ENCODE measurements around the gene AAR2. TPM values are rescaled to one million over a fixed set of nuclear protein-coding genes. Genes with fewer than 3 reads are reported as not detected.
A peak's percentile ranks its signal among the peaks of the same experiment; 100 is the strongest.

Gene AAR2
- total RNA-seq, 1 experiment from 2014 or later, result 36.9 TPM

DNA sequence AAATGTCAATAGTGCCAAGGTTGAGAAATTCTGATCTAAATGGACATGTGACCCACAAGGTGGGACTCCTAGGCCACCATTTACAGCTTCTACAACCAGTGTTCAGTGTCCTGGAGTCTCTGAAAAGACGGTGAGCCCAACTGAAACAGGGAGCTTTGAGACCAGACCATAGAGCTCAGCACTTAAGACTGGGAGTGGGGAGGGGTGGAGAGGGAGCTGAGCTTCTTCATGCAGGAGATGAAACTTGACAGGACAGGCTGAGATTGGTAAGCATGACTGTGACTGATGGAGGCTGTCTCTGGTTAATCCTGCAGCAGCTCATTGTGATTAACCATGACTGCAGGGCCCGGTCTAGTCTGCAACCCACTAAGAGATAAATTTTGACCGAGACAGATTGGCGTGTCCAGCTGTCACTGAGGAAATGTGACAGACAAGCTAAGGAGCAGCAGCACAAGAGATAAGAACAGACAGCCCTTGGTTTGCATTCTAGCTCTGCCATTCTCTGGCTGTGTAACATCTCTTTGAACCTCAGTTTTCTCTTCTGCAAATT is 1.4 kb upstream of the AAR2 start:
- H2BK12ac ChIP-seq (ENCODE audit: insufficient read length, low read depth, low read length), result no peak overlapping the region
- no peaks in the 10 kb centered on the region for H3K27me3 ChIP-seq (ENCODE audit: insufficient read depth, low read length)
- H3K56ac ChIP-seq (ENCODE audit: insufficient read length, low read depth, low read length), result no peak overlapping the region
- no peak overlapping the region for H4K5ac ChIP-seq (ENCODE audit: insufficient read length, low read depth, low read length)
- no peak overlapping the region for H4K91ac ChIP-seq (ENCODE audit: insufficient read length, low read depth, low read length)
- Mint-ChIP-seq H3K4me1 (peaks cover 13 to 15% of the 10 kb centered on the region in 2 experiments), H3K27me3 (ENCODE audit: low read depth) (peaks cover 7% of the 10 kb centered on the region), H3K9me3 (no peaks in the 10 kb centered on the region), H3K36me3 (ENCODE audit: insufficient read depth in 1 of 3, low read depth in 3 of 3) (peaks cover 0 to 7% (median 3%) of the 10 kb centered on the region in 3 experiments; a peak in 3 of 7 replicates), H3K4me3 (peak overlapping the region in 1 of 2 experiments; percentile 52; a peak in 2 of 5 replicates), H3K27ac (no peak overlapping the region)
- no peak overlapping the region for H3K14ac ChIP-seq (ENCODE audit: insufficient read depth, low read length)
- no peak overlapping the region for H3K18ac ChIP-seq (ENCODE audit: insufficient read length, low read depth, low read length)
- H3K9ac ChIP-seq (ENCODE audit: extremely low read depth, insufficient read length, low read length), result no peak overlapping the region
- H3K79me2 ChIP-seq (ENCODE audit: insufficient read depth, low read length), result peaks cover 6% of the 10 kb centered on the region; the same call in 1 of the 2 replicates
- H3K4me1 ChIP-seq (ENCODE audit: insufficient read depth, low read length), result peaks cover 4% of the 10 kb centered on the region; the same call in 1 of the 2 replicates
- TF ChIP-seq CTCF (conservative IDR thresholded peaks at IDR 0.05), result no peak
- H3K4ac ChIP-seq (ENCODE audit: low read depth, low read length), result no peak overlapping the region
- no peak overlapping the region for H2AFZ ChIP-seq (ENCODE audit: low read length)
- no peak overlapping the region for H3K27ac ChIP-seq (ENCODE audit: insufficient read length, low read depth, low read length)
- peaks cover 7% of the 10 kb centered on the region for H3K79me1 ChIP-seq (ENCODE audit: insufficient read depth, low read depth, low read length, poor library complexity, severe bottlenecking)
- no peak overlapping the region for H3K23ac ChIP-seq (ENCODE audit: insufficient read length, low read depth, low read length)
- H3K9me3 ChIP-seq (ENCODE audit: control insufficient read depth, low read depth, low read length), result no peaks in the 10 kb centered on the region
- H2AK5ac ChIP-seq (ENCODE audit: insufficient read length, low read length), result no peak overlapping the region
- no peak overlapping the region for H3T11ph ChIP-seq (ENCODE audit: low read length)
- DNase-seq, result no peak
- H2BK120ac ChIP-seq (ENCODE audit: low read depth, low read length, poor library complexity, severe bottlenecking), result no peak overlapping the region
- H4K20me1 ChIP-seq (ENCODE audit: control insufficient read depth, insufficient read depth, insufficient read length), result no peaks in the 10 kb centered on the region
- no peak overlapping the region for H2BK20ac ChIP-seq (ENCODE audit: low read depth, low read length, poor library complexity, severe bottlenecking)
- WGBS (ENCODE audit: extremely low coverage, insufficient read length, low lambda C conversion rate), result no CpG with 5 or more reads among the region's 4 CpGs
- no peak overlapping the region for H3K4me2 ChIP-seq (ENCODE audit: insufficient read depth, insufficient read length, low read length)
- H4K8ac ChIP-seq (replicated peaks; ENCODE audit: insufficient read length, low read depth, low read length), result no peak overlapping the region
- peaks cover 8% of the 10 kb centered on the region for H3K23me2 ChIP-seq (ENCODE audit: insufficient read length, low read depth, low read length, poor library complexity, severe bottlenecking)
- no peak overlapping the region for H2BK5ac ChIP-seq (ENCODE audit: insufficient read length, low read length)
- H2BK15ac ChIP-seq (ENCODE audit: low read depth, low read length), result no peak overlapping the region

All from H9 (cell line).